ENCODE results near the gene DNAJB11. TPM values are rescaled to one million over a fixed set of nuclear protein-coding genes. Genes with fewer than 3 reads are reported as not detected.

DNAJB11 gene
- polyA plus RNA-seq, 2 of the 4 experiments (the other 2 are of a cell fraction): 55.2 to 61.9 TPM

DNA sequence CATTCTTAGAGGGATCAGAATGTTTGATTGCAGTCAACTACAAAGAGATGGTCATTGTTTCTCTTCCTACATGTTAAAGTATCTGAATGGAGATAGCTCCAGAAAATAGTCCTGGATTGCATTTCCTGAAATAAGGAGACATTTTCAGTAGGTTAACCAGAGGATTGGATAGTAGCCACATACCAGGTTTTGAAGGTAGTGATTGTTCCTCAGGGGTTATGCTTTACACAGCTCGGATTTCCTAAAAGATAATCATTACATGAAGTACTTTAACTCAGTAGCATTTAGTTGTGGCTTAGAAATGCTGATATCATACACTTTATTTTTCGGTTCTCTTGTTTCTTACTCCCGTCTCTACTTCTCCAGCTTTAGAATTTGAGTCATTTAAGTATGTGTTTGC, 10.3 kb downstream of the DNAJB11 start:
- TF ChIP-seq HOXA7 (CRISPR knock-in tag; IDR thresholded peaks at IDR 0.05) (no peak), CHD4 (IDR thresholded peaks at IDR 0.05; ENCODE audit: borderline replicate concordance) (no peak), POLR2AphosphoS2 (conservative IDR thresholded peaks at IDR 0.05; ENCODE audit: low read length) (no peak), CBX8 (IDR thresholded peaks at IDR 0.05) (no peak), ESRRA (IDR thresholded peaks at IDR 0.05; ENCODE audit: borderline replicate concordance, low read length) (no peak), NFE2L2 (conservative IDR thresholded peaks at IDR 0.05; ENCODE audit: low read length) (no peak), FOSL2 (IDR thresholded peaks at IDR 0.05) (no peak), FOSL2 (CRISPR knock-in tag; IDR thresholded peaks at IDR 0.05) (no peak), RFX5 (IDR thresholded peaks at IDR 0.05) (no peak), HEYL (CRISPR knock-in tag; IDR thresholded peaks at IDR 0.05) (no peak)
- TF ChIP-seq, protein P1, sequence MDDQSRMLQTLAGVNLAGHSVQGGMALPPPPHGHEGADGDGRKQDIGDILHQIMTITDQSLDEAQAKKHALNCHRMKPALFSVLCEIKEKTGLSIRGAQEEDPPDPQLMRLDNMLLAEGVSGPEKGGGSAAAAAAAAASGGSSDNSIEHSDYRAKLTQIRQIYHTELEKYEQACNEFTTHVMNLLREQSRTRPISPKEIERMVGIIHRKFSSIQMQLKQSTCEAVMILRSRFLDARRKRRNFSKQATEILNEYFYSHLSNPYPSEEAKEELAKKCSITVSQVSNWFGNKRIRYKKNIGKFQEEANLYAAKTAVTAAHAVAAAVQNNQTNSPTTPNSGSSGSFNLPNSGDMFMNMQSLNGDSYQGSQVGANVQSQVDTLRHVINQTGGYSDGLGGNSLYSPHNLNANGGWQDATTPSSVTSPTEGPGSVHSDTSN (IDR thresholded peaks at IDR 0.05): no peak
- TF ChIP-seq, protein P2, sequence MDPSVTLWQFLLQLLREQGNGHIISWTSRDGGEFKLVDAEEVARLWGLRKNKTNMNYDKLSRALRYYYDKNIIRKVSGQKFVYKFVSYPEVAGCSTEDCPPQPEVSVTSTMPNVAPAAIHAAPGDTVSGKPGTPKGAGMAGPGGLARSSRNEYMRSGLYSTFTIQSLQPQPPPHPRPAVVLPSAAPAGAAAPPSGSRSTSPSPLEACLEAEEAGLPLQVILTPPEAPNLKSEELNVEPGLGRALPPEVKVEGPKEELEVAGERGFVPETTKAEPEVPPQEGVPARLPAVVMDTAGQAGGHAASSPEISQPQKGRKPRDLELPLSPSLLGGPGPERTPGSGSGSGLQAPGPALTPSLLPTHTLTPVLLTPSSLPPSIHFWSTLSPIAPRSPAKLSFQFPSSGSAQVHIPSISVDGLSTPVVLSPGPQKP (IDR thresholded peaks at IDR 0.05; ENCODE audit: low read depth, low read length): no peak
- TF ChIP-seq, protein P3, sequence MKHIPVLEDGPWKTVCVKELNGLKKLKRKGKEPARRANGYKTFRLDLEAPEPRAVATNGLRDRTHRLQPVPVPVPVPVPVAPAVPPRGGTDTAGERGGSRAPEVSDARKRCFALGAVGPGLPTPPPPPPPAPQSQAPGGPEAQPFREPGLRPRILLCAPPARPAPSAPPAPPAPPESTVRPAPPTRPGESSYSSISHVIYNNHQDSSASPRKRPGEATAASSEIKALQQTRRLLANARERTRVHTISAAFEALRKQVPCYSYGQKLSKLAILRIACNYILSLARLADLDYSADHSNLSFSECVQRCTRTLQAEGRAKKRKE (CRISPR knock-in tag; IDR thresholded peaks at IDR 0.05; ENCODE audit: low read depth): no peak
- no peaks in the 10 kb centered on the region for H3K4me1 ChIP-seq
- FAIRE-seq (no peak), DNase-seq (ENCODE audit: low read depth in 1 of 2, low spot score in 1 of 2) (no peak), ATAC-seq (no peak)
- 97% methylated on average over 3 of the region's 3 CpGs for WGBS (ENCODE audit: missing lambda C conversion rate)
- no peak overlapping the region for H3K4me3 ChIP-seq
- H3K4me2 ChIP-seq: no peak overlapping the region
- CTCF ChIA-PET: interaction anchor here (0.6 to 2.1 kb wide), 2 partner anchors 37 to 1098 kb away, joined by 3 to 7 read pairs; no protein-coding TSS in a partner anchor
- no peak overlapping the region for H3K27ac ChIP-seq
- POLR2A ChIA-PET: no interaction called here
- H3K9me3 ChIP-seq: no peaks in the 10 kb centered on the region

DNA sequence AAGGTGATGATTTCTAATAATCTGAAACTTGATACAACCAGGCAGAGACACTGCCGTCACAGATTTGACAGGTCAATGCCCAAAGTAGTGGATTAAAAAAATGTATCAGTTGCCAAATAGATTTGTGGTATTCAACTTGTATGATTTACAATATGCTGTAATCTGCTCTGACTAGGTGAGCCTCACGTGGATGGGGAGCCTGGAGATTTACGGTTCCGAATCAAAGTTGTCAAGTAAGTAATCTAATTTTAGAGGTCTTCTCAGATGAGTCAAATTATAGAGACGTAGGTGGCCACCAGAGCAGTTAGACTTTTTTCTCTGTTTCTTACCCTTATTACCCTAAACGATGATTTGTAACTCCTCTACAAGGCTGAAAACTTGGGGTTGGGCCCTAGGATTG, 12.0 kb downstream of the DNAJB11 start:
- H3K4me1 ChIP-seq: no peaks in the 10 kb centered on the region
- H3K4me3 ChIP-seq: no peak overlapping the region
- DNase-seq (ENCODE audit: low read depth in 1 of 2, low spot score in 1 of 2) (no peak), ATAC-seq (no peak), FAIRE-seq (no peak)
- ChIA-PET POLR2A (no interaction called here), CTCF (interaction anchor here (5.1 kb wide), 1 partner anchor 33 kb away, joined by 51 read pairs; no protein-coding TSS in a partner anchor)
- 94% methylated on average over 6 of the region's 6 CpGs for WGBS (ENCODE audit: missing lambda C conversion rate)
- TF ChIP-seq, protein P4, sequence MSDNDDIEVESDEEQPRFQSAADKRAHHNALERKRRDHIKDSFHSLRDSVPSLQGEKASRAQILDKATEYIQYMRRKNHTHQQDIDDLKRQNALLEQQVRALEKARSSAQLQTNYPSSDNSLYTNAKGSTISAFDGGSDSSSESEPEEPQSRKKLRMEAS (IDR thresholded peaks at IDR 0.05): no peak
- TF ChIP-seq MAFK (IDR thresholded peaks at IDR 0.05; ENCODE audit: partially characterized antibody) (no peak), KDM1A (IDR thresholded peaks at IDR 0.05; ENCODE audit: low read depth) (no peak), RFX5 (IDR thresholded peaks at IDR 0.05) (no peak), EHMT2 (IDR thresholded peaks at IDR 0.05; ENCODE audit: low read depth) (no peak), HDAC2 (IDR thresholded peaks at IDR 0.05) (no peak), RNF2 (IDR thresholded peaks at IDR 0.05; ENCODE audit: borderline replicate concordance, low read depth) (no peak), EHF (CRISPR knock-in tag; IDR thresholded peaks at IDR 0.05) (no peak), HOXA7 (CRISPR knock-in tag; IDR thresholded peaks at IDR 0.05) (no peak), FOXS1 (CRISPR knock-in tag; IDR thresholded peaks at IDR 0.05) (no peak), MAZ (IDR thresholded peaks at IDR 0.05; ENCODE audit: borderline replicate concordance, low read depth, low read length) (no peak), ZSCAN20 (CRISPR knock-in tag; IDR thresholded peaks at IDR 0.05) (no peak)
- TF ChIP-seq, protein P5, sequence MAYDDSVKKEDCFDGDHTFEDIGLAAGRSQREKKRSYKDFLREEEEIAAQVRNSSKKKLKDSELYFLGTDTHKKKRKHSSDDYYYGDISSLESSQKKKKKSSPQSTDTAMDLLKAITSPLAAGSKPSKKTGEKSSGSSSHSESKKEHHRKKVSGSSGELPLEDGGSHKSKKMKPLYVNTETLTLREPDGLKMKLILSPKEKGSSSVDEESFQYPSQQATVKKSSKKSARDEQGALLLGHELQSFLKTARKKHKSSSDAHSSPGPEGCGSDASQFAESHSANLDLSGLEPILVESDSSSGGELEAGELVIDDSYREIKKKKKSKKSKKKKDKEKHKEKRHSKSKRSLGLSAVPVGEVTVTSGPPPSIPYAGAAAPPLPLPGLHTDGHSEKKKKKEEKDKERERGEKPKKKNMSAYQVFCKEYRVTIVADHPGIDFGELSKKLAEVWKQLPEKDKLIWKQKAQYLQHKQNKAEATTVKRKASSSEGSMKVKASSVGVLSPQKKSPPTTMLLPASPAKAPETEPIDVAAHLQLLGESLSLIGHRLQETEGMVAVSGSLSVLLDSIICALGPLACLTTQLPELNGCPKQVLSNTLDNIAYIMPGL (CRISPR knock-in tag; IDR thresholded peaks at IDR 0.05; ENCODE audit: borderline replicate concordance): no peak
- TF ChIP-seq, protein P1 (IDR thresholded peaks at IDR 0.05): no peak
- H3K9me3 ChIP-seq: no peaks in the 10 kb centered on the region
- no peak overlapping the region for H3K4me2 ChIP-seq
- H3K27ac ChIP-seq: no peak overlapping the region
